Right hindlimb (tissue), 1 donor: ENCODE data around the gene TCL1A.

Source experiments
- DNase-seq: peaks from one replicate; pipeline ENCODE4 v3.0.0-alpha.2; 2018

Gene TCL1A

DNA sequence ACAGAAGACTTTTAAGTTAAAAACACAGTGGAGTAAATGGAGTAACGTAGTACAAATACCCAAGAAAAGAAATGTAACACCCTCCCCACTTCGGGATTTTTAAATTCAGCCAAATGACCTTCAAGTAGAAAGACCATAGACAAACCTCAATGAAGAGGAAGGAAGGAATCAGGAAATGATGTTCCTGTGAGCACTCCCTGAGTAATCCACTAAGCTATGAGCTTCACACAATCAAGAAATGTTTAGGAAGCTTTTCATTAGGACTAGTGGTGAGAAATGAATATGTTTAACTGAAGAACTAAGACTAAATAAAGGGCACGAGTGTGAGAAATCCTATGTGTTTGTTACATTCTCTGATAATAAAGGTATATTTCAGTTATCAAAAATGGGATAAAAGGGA, 10.1 kb downstream of the TCL1A start:
- no peak for DNase-seq

DNA sequence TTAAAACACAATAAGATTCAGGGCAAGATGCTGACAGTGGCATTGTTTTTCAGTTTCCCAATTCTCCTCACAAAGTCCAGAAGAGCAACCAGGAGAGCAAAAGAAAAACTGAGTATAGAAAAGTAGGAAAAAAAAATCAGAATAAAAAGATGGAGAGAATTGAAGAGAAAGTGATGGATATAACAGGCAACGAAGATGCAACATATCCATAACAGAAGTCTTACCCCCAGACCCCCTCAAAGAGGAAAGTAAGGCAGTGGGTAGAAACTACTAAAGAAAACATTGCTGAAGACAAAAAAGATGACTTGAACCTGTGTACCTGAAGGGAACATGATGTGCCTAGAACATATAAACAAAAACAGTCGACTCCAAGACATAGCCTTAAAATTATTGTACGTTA, 10.6 kb downstream of the TCL1A start:
- no peak for DNase-seq

DNA sequence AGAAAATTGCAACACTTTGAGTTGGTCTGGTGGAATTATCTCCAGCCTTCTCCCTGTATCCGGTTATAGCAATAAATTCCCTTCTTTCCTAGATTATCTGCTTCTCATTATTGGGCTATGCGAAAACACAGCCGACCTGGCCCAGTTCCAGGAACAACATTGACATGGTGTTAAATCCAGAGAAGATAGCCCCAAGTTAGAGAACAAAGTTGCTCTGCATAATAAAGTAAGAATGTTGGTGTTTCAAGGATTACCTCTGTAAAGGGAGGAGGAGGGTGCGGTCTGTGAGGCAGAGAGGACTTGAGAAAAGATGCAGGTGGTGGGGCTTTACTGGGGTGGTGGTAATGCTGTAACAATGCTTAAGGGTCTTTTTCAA, 12.1 kb downstream of the TCL1A start:
- DNase-seq, result no peak

DNA sequence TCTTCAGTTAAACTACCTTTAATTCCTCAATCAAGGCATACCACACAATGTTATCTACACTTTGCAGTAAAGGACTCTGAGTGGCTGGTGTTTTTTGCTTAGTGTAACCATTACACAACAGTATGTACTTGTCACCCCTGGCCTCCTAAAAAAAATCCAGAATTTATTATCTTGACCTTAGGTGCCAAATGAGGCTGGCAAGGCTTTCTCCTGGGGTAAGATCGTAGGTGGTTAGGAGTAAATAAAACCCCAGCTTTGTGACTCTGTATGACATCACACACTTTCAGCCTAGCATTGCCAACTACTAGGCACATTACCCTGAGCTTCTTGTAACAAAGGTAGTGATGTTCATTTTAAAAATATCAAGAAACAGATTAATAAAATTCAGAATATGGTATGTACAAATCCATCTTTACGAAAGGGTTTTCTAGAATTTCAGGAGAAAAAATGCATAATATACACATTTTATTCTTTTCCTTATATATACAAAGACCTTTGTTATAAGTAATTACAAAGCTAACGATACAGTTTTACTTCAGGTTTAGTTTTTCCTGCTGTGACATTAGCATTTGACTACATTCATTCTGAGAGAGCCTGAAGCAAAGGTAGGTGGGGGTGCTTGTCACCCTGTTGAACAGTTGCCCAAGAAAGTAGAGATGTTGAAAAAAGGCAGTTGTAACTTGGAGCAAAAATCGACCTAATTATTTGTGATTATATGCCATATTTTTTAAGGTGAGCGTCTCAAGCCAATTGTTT, 13.5 kb downstream of the TCL1A start:
- no peak for DNase-seq

DNA sequence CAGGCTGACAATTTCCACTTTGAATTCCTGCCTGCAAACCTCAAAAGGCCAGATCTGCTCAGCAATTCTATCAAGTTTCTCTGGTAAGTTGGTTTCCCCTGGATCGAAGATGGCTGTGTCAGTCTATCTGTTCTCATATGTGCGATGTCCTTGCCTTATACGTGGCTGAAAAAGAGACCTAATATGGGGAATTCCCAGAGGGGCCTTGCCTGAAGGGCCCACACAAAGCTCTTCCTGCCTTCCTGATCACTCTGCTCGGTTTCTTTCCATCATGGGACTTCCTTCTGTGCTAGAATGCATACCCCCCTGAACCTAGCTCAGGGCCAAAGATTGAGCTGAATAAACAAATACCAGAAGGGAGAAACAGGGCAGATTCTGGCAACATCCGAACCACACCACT, 14.5 kb downstream of the TCL1A start:
- DNase-seq, result no peak

DNA sequence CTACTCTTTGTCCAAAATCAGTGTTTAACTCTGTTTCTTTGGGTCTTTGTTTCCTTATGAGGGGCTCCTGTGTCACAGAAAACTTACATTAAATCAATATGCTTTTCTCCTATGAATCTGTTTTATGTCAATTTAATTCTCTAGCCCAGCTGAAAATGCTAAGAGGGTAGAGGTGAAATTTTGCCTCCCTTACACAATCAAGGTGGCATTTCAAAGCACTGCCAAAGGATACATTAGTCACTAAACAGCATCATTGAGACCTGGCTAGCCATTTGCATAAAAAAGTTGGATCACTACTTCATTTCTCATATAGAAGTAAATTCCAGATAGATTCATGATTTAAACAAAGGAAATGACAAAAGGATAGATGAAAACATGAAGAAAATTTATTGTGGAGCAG, 15.6 kb downstream of the TCL1A start:
- no peak for DNase-seq

DNA sequence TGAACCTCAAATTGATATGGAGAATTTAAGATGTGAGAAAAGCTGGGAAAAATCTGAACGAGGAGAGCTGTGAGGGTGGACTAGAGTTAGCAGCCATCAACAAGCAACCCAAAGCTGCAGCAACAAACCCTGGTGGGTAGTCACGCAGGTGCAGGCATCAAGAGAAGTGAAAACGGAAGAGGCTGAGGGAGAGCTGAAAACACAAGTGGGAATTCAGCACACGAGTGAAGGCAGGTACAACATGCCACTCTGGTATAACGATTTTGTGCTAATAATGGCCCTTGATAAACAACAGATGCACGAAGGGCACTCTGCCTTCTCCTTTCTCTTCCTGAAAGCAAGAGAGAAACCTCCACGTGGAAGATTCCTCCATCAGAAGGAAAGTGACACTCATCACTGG, 16.2 kb downstream of the TCL1A start:
- no peak for DNase-seq

DNA sequence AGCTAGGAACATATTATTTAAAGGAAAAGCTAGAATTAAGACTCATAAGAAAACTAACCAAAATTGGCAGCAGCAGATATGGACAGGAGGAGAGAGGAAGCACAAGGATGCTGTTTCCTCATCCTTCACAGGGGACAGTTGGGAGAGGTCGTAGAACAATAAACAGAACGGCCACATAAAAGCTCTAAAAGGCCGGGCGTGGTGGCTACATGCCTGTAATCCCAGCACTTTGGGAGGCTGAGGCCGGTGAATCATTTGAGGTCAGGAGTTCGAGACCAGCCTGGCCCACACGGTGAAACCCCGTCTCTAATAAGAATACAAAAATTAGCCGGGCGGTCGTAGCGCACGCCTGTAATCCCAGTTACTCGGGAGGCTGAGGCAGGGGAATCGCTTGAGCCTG, 17.2 kb downstream of the TCL1A start:
- no peak for DNase-seq

DNA sequence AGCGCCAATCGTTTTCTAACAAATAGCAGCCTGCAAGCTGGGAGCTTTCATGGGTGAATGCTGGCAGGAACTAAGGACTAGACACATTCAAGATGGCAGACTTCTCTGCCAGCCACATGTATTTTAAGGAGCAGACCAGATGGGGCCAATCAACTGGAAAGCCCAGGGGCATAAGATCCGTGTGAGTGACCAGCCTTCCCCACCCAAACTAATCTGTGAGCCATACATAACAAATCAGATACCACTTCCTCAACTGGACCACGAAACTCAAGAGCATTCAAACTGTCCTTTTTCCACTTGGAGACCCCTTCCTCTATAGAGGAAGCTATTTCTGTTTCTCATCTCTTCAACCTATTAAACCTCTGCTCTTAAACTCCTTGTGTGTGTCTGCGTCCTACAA, 18.0 kb downstream of the TCL1A start:
- no peak for DNase-seq

DNA sequence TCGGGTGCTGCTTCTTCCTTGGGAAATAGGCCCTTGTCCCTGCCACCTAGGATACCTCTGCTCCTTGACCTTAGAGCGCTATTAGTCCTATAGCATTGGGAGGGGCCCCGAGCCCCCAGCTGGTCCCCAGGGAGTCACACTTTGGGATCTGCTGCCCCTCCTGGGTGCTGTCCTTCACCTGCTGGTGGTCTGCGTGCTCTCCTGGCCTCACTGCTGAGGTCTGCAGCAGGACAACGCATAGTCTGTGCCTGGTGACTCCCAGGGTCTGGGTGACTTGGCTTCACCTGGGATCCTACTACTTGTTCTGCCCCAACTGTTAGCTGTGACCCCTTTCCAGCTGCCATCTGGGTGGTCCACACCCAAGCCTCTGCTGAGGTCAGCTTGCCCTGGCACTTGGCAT, 18.9 kb downstream of the TCL1A start:
- no peak for DNase-seq

DNA sequence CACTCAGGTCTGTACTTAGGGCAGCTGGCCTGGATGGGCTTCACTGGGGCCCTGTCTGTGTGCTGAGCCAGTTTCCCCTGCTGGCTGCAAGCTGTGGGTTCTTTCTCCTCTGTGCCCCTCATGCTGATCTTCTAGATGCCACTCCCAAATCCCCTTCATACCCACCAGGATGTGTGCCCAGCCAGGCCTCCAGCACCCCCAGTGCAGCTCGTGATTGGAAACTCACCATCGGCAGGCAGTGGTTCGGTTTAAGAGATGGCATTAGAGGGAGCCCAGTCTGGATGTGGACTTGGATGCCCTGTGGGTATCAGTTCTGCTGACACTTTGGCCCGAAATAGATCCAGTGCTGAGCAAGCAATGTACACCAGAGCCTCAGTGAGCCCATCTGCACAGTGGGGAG, 21.8 kb downstream of the TCL1A start:
- no peak for DNase-seq

DNA sequence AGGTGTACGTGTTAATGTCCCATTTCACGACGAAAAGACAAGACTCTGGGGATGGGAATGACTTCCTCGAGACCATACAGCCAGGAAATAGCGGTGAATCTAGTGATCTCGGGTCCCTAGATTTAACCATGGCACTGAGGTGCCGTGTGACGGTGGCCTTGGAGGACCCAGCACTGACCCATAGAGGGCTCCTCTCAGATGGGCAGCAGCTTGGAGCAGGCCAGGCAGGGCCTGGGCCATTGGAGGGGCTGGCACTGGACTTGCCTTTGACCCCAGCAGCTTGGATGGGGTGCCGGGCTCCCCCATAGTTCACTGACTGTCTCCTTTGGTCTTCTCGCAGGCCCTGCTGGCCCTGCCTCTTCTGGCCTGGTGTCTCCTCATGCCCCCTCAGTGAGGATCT, 22.3 kb downstream of the TCL1A start:
- no peak for DNase-seq

DNA sequence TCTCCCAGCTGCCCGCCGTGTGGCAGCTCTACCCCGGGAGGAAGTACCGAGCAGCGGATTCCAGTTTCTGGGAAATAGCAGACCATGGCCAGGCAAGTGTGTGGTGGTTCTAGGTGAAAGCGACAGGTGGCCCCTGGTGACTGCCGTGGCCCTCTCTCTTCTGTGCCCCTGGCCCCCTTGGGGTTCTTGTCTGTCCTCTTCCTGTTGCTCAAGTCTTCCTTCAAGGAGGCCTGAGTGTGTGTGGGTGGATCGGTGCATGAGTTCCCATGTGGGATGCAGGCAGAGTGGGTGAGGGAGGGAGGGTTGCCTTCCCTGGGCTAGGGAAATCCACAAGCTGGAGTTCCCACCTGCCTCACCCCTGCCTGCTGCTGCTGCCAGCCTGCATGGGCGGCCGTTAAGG, 23.1 kb downstream of the TCL1A start:
- DNase-seq, result no peak

DNA sequence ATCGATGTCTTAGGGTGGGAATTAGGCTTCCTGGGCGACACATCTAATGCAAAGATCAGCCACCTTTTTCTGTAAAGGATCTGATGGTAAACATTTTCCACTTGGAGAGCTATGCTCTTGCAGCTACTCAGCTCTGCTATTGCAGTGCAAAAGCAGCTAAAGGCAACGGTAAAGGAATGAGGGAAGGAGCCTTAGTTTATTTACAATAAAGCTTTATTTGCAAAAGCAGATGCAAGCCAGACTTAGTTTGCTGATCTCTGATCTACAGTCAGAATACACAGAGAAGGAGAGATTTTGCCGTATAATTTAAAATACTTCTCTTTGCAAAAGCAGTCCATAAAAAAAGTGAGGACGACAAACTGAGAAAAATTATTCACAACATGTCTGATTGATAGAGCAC, 24.5 kb downstream of the TCL1A start:
- DNase-seq, result no peak

DNA sequence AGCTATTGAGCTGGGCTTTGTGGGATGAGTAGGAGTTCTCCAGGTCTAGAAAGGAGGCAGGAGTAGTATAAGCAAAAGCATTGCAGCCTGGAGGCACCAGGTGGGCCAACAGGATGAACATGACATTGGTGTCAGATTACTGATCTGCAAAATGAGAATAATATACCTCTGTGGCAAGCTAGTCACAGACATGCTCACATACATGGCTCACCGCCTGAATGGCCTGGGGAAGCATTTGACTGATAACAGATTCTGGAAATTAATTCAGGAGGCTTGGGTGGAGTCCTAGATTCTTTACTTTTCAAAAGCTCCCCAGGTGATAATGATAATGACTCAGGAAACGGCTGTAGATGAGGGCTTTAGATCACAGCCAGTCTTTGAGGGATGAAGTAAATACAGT, 27.0 kb downstream of the TCL1A start:
- no peak for DNase-seq

DNA sequence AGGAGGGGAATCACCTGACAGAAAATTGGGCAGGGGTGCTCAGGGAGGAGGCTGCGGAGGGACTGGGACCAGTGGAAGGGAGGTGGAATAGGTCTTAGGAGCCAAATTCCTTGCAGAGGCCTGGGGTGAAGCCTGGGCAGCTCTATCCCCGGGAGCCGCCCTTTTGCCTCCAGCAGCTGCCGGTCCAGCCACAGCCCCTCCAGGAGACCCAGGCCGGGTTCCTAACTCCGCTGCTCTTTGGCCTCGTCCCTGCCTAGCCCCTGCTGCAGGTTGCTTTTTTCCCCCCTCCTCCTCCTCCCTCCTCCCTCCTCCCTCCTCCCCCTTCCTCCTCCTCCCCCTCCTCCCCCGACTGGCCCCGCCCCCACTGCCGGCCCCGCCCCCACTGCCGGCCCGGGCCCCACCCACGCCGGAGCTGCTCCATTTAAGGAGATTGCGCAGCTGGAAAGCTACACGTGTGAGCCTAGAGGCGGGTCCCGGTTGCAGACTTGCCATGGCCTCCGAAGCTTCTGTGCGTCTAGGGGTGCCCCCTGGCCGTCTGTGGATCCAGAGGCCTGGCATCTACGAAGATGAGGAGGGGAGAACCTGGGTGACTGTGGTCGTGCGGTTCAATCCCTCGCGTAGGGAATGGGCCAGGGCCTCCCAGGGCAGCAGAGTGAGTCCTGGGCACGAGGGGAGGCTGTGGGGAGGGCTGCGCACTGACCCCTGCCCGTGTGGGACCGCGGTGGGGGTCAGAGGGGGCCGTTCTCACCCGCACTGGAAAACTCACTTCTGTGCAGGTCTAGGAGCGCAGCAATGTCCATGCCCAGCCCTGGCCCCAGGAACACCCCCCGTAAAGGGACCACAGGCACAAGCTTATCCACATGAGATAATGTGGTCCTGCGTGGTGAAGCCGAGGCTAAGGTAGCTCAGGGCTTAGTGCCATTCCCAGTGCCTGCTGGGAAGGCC, 27.7 kb downstream of the TCL1A start, which contains the start of gene TCL1B:
Gene TCL1B, plus strand, starts transcription at position 449 of the 945 bp plus-strand sequence. Its CDS starts 42 bp downstream, at position 491.
- no peak for DNase-seq

DNA sequence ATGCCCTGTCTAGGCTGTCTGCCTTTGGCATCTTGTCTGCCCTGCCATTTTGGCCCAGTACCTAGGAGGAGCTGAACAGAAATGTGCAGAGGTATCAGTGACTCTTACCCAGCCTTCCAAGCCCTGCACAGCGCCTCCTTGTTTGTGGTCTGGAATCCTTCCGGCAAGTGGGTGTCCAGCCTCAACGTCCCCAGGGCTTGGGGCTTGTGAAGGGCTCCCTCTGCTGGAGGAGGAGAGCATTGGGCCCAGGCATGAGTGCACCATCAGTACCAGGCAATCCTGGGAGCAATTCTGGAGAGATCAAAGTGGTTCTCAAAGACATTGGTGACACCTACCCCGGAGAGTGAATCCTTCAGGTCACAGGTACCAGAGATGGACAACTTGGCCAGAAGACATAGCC, 30.1 kb downstream of the TCL1A start:
- no peak for DNase-seq

DNA sequence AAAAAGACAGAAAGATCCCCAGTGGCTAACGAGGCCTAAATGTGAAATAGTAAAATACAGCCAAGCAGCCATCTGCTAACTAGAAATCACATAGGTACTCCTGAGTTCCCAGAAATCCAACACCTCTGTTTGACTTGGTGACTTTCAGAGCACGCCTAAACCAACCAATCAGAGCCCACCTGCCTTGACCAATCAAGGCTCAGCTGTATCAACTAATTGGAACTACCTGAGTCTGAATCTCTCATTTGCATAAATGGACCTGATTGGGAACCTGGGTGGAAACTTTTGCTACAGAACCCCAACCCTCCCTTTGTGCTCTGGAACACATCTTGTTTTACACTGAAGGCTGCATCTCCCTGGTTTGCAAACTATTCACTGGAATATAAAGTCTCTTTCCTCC, 32.8 kb downstream of the TCL1A start:
- DNase-seq, result no peak

DNA sequence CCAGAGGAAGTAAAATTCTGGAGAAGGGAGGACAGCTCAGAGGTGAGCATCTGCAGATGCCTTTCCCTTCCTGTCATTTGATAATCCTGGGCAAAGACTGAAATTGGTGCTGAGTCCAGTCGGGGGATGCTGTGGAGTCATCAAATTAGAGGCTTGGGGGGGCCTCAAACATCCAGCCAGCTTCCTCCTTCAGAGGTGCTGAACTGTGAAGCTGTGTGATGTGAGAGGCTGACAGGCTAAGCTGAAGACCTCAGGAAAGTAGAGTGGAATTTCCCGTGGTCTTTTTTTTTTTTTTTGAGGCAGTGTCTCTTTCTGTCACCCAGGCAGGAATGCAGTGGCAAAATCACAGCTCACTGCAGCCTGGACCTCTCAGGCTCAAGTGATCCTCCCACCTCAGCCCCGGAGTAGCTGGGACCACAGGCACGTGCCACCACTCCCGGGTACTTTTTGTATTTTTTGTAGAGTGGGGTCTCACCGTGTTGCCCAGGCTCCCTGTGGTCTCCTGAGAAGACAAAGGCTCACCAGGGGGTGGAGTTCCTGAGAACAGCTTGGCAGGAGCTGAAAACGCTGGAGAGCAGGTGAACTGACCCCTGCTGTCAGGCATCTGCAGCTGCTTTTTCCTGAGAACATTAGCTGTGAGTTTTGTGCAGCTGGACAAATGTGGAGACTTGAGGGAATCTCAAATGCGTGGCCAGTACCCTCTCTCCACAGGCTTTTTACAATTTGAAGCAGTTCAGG, 33.8 kb downstream of the TCL1A start:
- no peak for DNase-seq

DNA sequence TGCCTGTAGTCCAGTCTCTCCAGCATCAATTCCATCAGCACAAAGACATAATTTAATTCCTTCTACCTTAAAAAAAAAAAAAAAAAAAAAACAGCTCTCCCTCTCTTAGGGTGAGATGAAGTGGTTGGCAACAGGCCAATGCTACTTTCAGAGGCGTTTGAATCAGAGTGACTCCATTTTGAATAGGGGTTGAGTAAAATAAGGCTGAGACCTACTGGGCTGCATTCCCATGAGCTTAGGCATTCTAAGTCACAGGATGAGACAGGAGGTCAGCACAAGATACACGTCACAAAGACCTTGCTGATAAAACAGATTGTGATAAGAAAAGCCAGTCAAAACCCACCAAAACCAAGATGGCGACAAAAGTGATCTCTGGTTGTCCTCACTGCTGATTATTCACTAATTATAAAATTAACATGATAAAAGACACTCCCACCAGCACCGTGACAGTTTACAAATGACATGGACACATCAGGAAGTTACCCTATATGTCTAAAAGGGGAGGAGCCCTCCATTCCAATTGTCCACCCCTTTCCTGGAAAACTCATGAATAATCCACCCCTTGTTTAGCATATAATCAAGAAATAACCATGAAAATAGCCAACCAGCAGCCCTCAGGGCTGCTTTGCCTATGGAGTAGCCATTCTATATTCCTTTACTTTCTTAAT, 34.6 kb downstream of the TCL1A start:
- no peak for DNase-seq

DNA sequence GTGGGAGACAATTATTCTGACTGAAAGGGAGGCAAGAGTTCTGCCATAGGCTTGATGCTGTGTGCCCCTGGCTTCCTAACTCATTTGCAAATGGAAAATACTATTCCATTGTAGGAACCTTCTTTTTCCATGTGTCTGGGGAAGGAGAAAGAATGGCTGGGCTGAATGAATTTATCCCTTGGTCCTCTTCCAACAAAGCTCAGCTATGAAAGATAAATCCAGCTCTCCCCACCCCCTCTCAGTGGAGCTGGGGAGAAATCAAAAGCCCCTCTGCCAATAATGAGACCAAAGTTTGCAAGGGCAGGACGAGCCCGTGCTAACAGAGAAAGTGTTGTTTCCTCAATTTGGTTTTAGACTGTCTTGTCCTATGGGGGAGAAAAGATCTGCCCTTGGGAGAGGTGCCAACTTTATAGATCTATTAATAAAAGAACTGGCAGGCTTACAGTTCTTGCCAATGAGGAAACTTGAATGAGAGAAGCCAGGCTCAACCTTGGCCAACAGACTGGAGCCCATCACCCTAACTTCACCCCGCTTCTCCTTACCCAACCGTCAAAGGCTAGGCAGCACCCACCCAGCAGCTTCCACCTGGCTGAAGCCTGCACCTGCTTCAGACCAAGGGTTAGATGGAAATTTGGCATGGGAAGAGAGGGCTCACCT, 36.6 kb downstream of the TCL1A start:
- no peak for DNase-seq

DNA sequence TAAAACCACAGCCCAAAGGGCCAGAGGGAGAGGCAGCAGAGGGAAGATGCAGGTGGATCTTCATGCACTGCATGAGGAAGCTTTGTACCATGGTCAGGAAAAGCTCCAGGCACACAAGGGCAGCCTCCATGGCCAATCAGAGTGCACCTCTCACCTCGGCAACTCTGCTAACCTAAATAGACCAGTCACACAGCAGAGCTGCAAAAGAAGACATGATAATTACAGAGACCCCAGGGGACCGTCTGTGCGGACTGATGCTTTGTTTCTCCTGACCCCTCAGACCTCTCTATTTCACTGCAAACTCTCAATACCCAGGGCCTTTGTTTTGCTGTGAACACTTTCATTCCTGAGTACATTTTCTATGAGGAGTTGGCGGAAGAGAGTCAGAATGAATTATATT, 38.4 kb downstream of the TCL1A start:
- no peak for DNase-seq
